RPMI7951 (cell line): ENCODE results near the gene BMPER. TPM values are rescaled to one million over a fixed set of nuclear protein-coding genes. Genes with fewer than 3 reads are reported as not detected.

Source experiments
- DNase-seq: peaks from one replicate; pipeline ENCODE4 v3.0.0-alpha.2; 2012; ENCODE audit warnings: low read depth
- total RNA-seq: library from RNA; depleted of rRNA; stranded (reverse); fragments of >200 nt; shearing (Covaris generic); gene quantifications from 2 replicates; pipeline ENCODE4 v1.2.3, GENCODE V29; 2014; rRNA removed

The BMPER gene
- total RNA-seq: 3.0 and 7.2 TPM in 2 replicates

DNA sequence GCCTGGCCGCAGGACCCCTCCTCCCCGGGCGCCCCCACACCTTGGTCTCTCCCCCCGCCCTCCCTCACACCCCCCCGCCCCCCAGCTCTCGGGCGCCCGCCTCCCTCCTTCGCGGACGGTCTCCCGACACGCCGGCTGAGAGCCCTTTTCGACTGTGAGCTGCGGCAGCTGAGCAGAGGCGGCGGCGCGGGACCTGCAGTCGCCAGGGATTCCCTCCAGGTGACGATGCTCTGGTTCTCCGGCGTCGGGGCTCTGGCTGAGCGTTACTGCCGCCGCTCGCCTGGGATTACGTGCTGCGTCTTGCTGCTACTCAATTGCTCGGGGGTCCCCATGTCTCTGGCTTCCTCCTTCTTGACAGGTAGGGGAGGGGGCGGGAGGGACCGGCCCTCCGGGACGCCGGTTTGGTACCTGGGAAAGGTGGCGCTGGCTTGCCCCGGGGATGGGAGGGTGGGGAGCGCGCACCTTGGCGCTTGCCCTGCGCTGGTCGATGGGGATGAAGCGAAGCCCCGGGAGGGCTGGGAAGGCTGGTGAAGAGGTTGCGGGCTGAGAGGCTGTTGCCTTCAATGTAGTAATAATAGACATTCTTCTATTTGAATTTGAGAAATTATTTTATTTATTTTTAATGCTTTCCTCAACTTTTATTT is at the start of gene BMPER:
Gene BMPER (plus strand): TSS at position 151 of the 644 bp plus-strand sequence. CDS start 75 bp downstream, at position 226.
- peak; percentile 50 for DNase-seq

DNA sequence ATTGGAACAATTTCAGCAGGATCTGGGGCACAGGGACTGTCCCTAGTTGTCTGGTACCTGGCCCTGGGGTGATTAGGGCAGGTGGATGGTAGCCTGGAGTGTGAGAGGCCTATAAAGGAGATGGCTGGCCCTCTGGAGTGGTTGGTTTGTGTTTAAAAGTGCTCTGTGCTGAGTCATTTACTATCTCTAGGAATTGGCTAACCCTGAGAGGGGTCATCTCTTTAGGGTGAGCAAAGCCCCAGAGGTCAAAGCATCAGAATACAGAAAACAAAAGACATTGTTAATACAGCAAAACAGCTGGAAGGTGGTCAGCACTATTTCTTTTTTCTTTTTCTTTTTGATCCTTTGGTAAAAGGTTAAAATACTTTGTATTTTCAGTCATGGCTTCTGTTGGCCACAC is 43.4 kb upstream of the BMPER start:
- DNase-seq: no peak

- DNase-seq: no peak
Observed at GRCh38 chr7:33862946-33863814, 42.2 kb upstream of the BMPER start.

DNA sequence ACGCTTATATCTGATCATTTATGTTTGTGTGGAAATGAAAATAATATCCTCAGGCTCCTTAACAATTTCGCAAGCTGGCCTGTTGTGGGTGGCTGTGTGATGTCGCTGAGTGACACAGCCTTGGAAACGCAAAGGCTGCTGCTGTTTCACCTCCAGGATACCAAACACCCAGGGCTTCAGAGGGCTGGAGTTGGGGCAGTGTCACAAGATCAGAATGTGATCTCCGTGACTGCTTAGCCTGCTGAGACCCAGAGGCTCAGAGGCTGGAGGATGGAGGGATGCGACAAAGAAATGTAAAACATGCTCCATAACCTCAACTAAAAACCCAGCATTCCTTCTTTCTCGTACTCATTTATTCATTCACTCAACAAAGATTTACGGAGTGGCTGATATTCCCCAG is 37.2 kb upstream of the BMPER start:
- DNase-seq: peak; percentile 87

DNA sequence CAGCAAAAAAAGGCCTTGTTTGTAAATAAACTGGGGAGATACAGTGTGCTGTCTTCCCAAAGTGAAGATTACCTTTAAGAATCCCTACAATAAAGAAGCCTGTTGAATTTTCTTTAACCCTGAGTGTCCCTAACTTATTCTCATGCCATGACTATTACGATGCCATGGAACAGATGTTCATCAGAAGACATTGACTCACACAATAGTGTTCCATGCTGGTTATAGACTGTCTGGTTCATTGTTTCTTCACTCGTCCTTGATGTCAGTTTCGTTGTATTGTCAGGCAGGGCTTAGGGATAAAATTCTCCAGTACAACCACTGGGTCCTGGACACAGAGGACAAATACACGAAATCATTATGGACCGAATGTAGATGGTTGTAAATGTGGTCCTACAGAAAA is 36.2 kb upstream of the BMPER start:
- no peak for DNase-seq

GRCh38 chr7:33870120-33870519 is 35.2 kb upstream of the BMPER start:
- DNase-seq: no peak

GRCh38 chr7:33872870-33873269 is 32.5 kb upstream of the BMPER start:
- DNase-seq: no peak

DNA sequence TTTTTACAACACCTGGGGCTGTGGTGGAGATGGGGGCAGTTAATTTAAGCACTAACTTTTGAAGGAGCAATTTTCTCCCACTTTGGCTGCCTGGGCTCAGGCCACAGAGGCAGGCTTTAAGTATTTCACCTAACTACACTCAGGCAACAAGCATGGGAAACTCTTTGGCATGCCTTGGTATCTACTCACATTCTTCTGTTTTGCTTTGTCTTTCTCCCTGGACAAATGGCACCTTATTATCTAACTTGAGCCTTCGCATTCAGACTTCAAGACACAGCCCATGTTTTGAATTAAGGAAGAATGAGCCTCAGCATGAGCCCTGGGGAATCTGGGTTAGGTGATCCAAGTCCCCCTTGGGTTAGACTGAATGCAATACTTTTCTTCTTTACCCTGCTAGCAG is 31.8 kb upstream of the BMPER start:
- DNase-seq: no peak

- DNase-seq: peak; percentile 86
Observed at GRCh38 chr7:33873981-33874750, 31.2 kb upstream of the BMPER start.

GRCh38 chr7:33874943-33875342 is 30.4 kb upstream of the BMPER start:
- DNase-seq: peak; percentile 96

GRCh38 chr7:33876596-33877274 is 28.6 kb upstream of the BMPER start:
- DNase-seq: no peak

- no peak for DNase-seq
Observed at GRCh38 chr7:33880787-33881186, 24.6 kb upstream of the BMPER start.

DNA sequence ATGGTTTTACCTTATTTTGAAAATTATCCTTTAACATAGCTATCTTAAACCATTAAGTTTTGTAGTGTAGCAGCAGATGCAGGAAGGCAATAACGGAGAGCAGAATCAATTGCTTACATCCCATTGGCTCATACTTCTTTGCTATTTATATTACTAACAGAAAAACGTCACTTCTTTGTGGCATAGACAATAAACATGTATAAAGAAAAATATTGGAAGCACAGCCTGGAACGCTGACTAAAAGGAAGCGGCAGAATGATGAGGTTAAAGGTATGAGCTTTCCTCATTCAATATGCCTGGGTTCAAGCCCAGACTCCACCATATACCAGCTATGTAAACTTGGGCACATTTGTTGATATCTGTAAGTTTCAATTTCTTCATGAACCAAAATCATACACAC is 24.0 kb upstream of the BMPER start:
- no peak for DNase-seq

GRCh38 chr7:33882040-33882837 is 23.1 kb upstream of the BMPER start:
- DNase-seq: no peak

DNA sequence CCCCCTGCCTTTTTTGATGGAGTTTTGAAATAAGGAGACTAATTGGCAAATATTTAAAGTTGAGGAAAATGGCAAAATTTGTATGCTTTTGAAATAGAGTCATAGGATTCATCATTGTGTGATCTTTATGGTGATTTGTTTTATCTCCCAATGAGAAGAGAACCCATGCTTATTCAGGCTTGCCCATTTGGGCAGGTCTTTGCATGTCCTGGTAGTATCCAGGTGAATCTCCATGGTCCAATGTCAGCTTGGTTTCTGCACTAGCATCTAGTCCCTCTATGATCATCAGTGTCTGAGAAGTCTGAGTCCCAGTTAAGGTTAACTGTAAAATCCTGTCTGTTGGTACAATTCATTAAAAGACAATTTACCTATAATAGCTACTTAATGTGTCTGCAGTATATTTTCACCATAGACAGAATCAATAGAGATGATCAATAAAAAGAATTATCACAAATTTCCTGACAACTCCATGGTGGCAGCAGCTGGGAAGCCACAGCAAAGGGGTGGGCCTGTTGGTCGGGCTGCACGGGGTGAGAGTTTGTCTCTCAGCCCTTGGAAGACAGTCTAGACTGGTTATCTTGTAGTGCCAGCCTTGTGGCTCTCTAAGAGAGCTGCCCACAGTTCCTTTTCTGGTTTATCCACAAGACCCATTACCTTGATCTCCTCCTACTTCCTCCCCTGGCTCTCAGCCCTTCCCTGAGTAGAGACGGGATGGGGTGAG is 22.2 kb upstream of the BMPER start:
- DNase-seq: no peak

GRCh38 chr7:33883671-33883965 is 21.7 kb upstream of the BMPER start:
- no peak for DNase-seq

GRCh38 chr7:33885290-33886148 is 19.8 kb upstream of the BMPER start:
- DNase-seq: no peak

- DNase-seq: no peak
Observed at GRCh38 chr7:33886149-33886623, 19.2 kb upstream of the BMPER start.

DNA sequence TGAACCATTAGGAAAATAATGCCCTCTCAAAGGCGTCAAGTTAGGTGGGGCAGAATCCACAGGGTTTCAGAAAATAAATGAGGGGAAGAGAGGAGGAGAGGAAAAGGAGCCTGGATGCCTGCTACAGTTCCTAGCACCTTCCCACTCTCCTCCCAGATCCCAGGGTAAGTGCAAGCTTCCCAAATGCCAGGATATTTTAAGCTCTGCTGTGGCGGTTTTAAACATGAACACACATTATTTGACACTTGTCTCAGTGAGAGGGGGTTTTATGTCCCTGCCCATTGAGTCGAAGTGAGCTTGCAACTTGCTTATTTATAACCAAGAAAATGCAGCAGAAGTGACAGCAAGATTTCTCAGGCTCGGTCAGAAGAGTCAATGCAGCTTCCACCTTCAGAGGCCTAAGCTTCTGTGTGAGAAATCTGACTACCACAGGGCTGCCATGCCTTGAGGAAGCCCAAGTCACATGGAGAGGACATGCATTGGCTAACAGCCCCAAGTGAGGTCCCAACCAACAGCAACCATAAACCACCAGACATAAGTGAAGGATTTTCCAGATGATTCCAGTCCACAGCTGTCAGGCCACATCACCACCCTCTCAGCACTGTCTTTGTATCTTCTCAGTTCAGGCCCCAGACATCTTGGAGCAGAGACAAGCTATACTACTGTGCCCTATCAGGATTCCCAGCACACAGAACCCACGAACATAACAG is 17.9 kb upstream of the BMPER start:
- peak; percentile 28 for DNase-seq
